K562 (cell line): Measurements from ENCODE around the gene HNF4A. TPM values are rescaled to one million over a fixed set of nuclear protein-coding genes. Genes with fewer than 3 reads are reported as not detected.

Source experiments
- ATAC-seq: fragments of 200-7000 bp; cut with Tn5 transposase; 3 replicates; pipeline ENCODE4 v1.9.1; 2020; ENCODE audit warnings: moderate library complexity
- BruUV-seq: library from RNA; stranded (reverse); fragments of 400-500 nt; replicated peaks from 2 replicates; lab custom pipeline; 2021; lab: Mats Ljungman, UMichigan
- CTCF ChIA-PET: fragments of 300-600 bp; formaldehyde crosslinking; extraction: SDS; loops from one replicate; lab custom pipeline; 2021; ENCODE audit warnings: low intra/inter-chr PET ratio; lab: Yijun Ruan, JAX
- POLR2A ChIA-PET: fragments of 300-600, 350-650 bp; sonication (Branson Sonifier 250); formaldehyde crosslinking; extraction: SDS; loops from one replicate; lab custom pipeline; 2021; ENCODE audit warnings: antibody characterized with exemption, inconsistent platforms; lab: Yijun Ruan, JAX
- DNase-seq, 4 experiments: peaks; one replicate each; pipeline versions ENCODE4 v3.0.0 to v3.0.0-alpha.2; 2011 to 2018; ENCODE audit warnings: low spot score in 3 of 4, mixed read lengths in 3 of 4; ENCODE audit errors: extremely low read depth in 1 of 4
- FAIRE-seq: peaks from 2 replicates; lab custom pipeline; 2011; peaks lifted over from hg19 to GRCh38; lab: Jason Lieb, UNC
- H2AFZ ChIP-seq: 2 replicates; pipeline ENCODE4 v1.6.0; 2011; ENCODE audit warnings: low read depth, low read length, control low read depth, inconsistent platforms
- H3K27ac ChIP-seq: fragments of 200-600 bp; 3 replicates; pipeline ENCODE4 v1.8.0; 2011; ENCODE audit warnings: low read depth, mild to moderate bottlenecking, control low read depth, inconsistent platforms, low read length, moderate library complexity, mixed read lengths; ENCODE audit errors: extremely low read depth
- H3K27me3 ChIP-seq, 2 experiments: fragments of 300-600 bp in 1 of 2; 2 replicates in 1 of 2; 3 replicates in 1 of 2; pipeline versions ENCODE4 v1.6.0 to v1.8.0; 2011; ENCODE audit warnings: inconsistent platforms in 2 of 2, low read length in 2 of 2, mild to moderate bottlenecking in 1 of 2, mixed read lengths in 1 of 2, moderate library complexity in 1 of 2; ENCODE audit not compliant: control insufficient read depth in 2 of 2, insufficient read depth in 2 of 2
- H3K36me3 ChIP-seq: fragments of 300-600 bp; 3 replicates; pipeline ENCODE4 v1.8.0; 2011; ENCODE audit warnings: mild to moderate bottlenecking, low read length, inconsistent platforms; ENCODE audit not compliant: control insufficient read depth, insufficient read depth
- H3K4me1 ChIP-seq, 2 experiments: fragments of 200-600 bp in 1 of 2; replicated peaks in 1 of 2; 2 replicates in 1 of 2; 3 replicates in 1 of 2; pipeline versions ENCODE4 v1.5.1 to v1.8.0; 2011; ENCODE audit warnings: inconsistent platforms in 2 of 2, low read length in 2 of 2, mild to moderate bottlenecking in 1 of 2, mixed read lengths in 1 of 2, moderate library complexity in 1 of 2; ENCODE audit not compliant: control insufficient read depth in 2 of 2, insufficient read depth in 2 of 2
- H3K4me2 ChIP-seq: 2 replicates; pipeline ENCODE4 v1.6.1; 2011; ENCODE audit warnings: low read length, control low read depth, inconsistent platforms, mixed read lengths; ENCODE audit not compliant: insufficient read depth
- H3K4me3 ChIP-seq: fragments of 200-600 bp; sonication (generic), shearing (Covaris generic); 2 replicates; pipeline ENCODE4 v1.5.1; 2016; ENCODE audit warnings: control low read depth, inconsistent platforms
- H3K79me2 ChIP-seq: fragments of 200-600 bp; 3 replicates; pipeline ENCODE4 v1.8.0; 2011; ENCODE audit warnings: low read length, inconsistent platforms; ENCODE audit not compliant: control insufficient read depth, insufficient read depth
- H3K9ac ChIP-seq, 2 experiments: 2 replicates each; pipeline versions ENCODE4 v1.6.0 to v1.6.1; 2011; ENCODE audit warnings: low read depth in 2 of 2, low read length in 2 of 2, control low read depth in 1 of 2, inconsistent platforms in 1 of 2, mild to moderate bottlenecking in 1 of 2, mixed read lengths in 1 of 2; ENCODE audit not compliant: insufficient read depth in 1 of 2
- H3K9me1 ChIP-seq: one replicate; pipeline ENCODE4 v1.6.0; 2011; ENCODE audit warnings: inconsistent platforms, mild to moderate bottlenecking, low read length, moderate library complexity; ENCODE audit not compliant: control insufficient read depth, insufficient read depth
- H3K9me3 ChIP-seq: replicated peaks from 2 replicates; pipeline ENCODE4 v1.5.1; 2011; ENCODE audit warnings: low read depth, low read length, inconsistent platforms; ENCODE audit not compliant: control insufficient read depth, insufficient read depth
- H4K20me1 ChIP-seq: replicated peaks from 2 replicates; pipeline ENCODE4 v1.6.1; 2011; ENCODE audit warnings: low read length, inconsistent platforms, mixed read lengths; ENCODE audit not compliant: control insufficient read depth, insufficient read depth
- BACH1 ChIP-seq: fragments of 200-800 bp; sonication (Bioruptor generic); IDR thresholded peaks from 2 replicates; pipeline ENCODE4 v1.6.1; 2016; ENCODE audit warnings: missing genetic modification characterization, missing compliant biosample characterization
- BCOR ChIP-seq: fragments of 450-650 bp; IDR thresholded peaks from 2 replicates; pipeline ENCODE4 v1.6.1; 2016
- HMGN3 ChIP-seq: IDR thresholded peaks from 2 replicates; pipeline ENCODE4 v1.6.1; 2011; ENCODE audit warnings: borderline replicate concordance, low read depth, mild to moderate bottlenecking, mixed read lengths, low read length; ENCODE audit not compliant: insufficient read length; ENCODE audit errors: extremely low read depth
- HSF4 ChIP-seq: fragments of 250-450 bp; sonication (Bioruptor Pico); IDR thresholded peaks from 2 replicates; pipeline ENCODE4 v2.1.2; 2022; ENCODE audit warnings: mild to moderate bottlenecking, moderate library complexity, borderline replicate concordance
- POLR2A ChIP-seq: fragments of 450-650 bp; conservative IDR thresholded peaks from 2 replicates; pipeline ENCODE4 v1.6.1; 2016
- WGBS: fragments of 100-300 bp; shearing (Covaris generic); methylation state at CpG from one replicate; pipeline ENCODE4 v1.1.6; 2016; ENCODE audit warnings: low coverage, mixed read lengths; ENCODE audit not compliant: insufficient coverage; ENCODE audit errors: missing lambda C conversion rate; 5-methylcytosine and 5-hydroxymethylcytosine counted together
- in situ Hi-C: fragments of 300-500 bp; cut with MboI; formaldehyde crosslinking; loops from 4 replicates; pipeline ENCODE4 v1.15.0; 2018; ENCODE audit warnings: inconsistent platforms, mixed read lengths
- intact Hi-C: fragments of 100-400 bp; cut with micrococcal nuclease; formaldehyde crosslinking; loops from 2 replicates; pipeline ENCODE4 v1.14.2; 2022
- polyA plus RNA-seq, 8 experiments: library from polyadenylated mRNA; depleted of rRNA in 4 of 8; stranded (reverse) in 5 of 8; unstranded in 3 of 8; fragments of >200 nt; fragmentation: Nextera tagmentation in 2 of 8; fragmentation: Illumina TruSeq in 1 of 8; extraction: Ambion mirVana in 2 of 8; extraction: Trizol in 1 of 8; gene quantifications; 2 replicates each; pipeline versions ENCODE4 v1.2.1 to v1.2.3, GENCODE V29; 2011 to 2014; ENCODE audit warnings: inconsistent platforms in 1 of 8, missing spikeins in 1 of 8
- total RNA-seq, 7 experiments: library from RNA; depleted of rRNA in 6 of 7; stranded (reverse); fragments of >200 nt in 6 of 7; fragmentation: Illumina TruSeq in 2 of 7; extraction: Trizol in 2 of 7; gene quantifications; 2 replicates each; pipeline versions ENCODE4 v1.2.1 to v1.2.3, GENCODE V29; 2011 to 2021; ENCODE audit warnings: low replicate concordance in 1 of 7
- TF ChIP-seq, protein P1 (sequence below): fragments of 450-650 bp; IDR thresholded peaks from 2 replicates; pipeline ENCODE4 v1.6.1; 2016; ENCODE audit warnings: mild to moderate bottlenecking
- TF ChIP-seq, protein P2 (sequence below): fragments of 450-650 bp; formaldehyde crosslinking; IDR thresholded peaks from 2 replicates; pipeline ENCODE4 v1.4.0; 2022; ENCODE audit warnings: missing genetic modification characterization
- TF ChIP-seq, protein P3 (sequence below): fragments of 250-450 bp; sonication (Bioruptor Pico); IDR thresholded peaks from 2 replicates; pipeline ENCODE4 v1.8.0; 2022; ENCODE audit warnings: inconsistent platforms
- TF ChIP-seq, protein P4 (sequence below): fragments of 250-450 bp; sonication (Bioruptor Pico); IDR thresholded peaks from 2 replicates; pipeline ENCODE4 v1.8.0; 2021; ENCODE audit warnings: moderate library complexity, mild to moderate bottlenecking, inconsistent platforms
- TF ChIP-seq, protein P5 (sequence below): fragments of 450-650 bp; IDR thresholded peaks from 2 replicates; pipeline ENCODE4 v1.6.1; 2017; ENCODE audit warnings: antibody characterized with exemption

HNF4A gene
- total and polyA plus RNA-seq, 9 of the 15 experiments (the other 6 are each of a cell fraction or from before 2014, with no cell fraction given): 0.03 to 0.27 (median 0.08) TPM; not detected in 5

DNA sequence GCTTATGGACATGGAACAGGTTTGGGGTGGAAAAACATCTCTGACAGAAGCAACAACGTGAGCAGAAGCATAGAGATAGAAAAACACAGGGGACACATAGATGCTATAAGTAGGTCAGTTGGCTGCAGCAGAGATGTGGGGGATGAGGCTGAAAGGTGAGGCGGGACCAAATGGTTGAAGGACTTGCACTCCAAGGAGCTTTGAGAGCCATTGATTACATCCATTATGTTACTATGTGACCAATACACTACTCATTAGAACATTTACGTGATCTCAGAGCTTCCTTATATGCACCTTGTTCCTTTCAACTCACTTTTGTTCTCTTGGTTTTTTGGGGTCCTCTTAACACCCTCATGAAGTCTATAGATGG is 72.3 kb downstream of the HNF4A start (continued):
- TF ChIP-seq, protein P1, sequence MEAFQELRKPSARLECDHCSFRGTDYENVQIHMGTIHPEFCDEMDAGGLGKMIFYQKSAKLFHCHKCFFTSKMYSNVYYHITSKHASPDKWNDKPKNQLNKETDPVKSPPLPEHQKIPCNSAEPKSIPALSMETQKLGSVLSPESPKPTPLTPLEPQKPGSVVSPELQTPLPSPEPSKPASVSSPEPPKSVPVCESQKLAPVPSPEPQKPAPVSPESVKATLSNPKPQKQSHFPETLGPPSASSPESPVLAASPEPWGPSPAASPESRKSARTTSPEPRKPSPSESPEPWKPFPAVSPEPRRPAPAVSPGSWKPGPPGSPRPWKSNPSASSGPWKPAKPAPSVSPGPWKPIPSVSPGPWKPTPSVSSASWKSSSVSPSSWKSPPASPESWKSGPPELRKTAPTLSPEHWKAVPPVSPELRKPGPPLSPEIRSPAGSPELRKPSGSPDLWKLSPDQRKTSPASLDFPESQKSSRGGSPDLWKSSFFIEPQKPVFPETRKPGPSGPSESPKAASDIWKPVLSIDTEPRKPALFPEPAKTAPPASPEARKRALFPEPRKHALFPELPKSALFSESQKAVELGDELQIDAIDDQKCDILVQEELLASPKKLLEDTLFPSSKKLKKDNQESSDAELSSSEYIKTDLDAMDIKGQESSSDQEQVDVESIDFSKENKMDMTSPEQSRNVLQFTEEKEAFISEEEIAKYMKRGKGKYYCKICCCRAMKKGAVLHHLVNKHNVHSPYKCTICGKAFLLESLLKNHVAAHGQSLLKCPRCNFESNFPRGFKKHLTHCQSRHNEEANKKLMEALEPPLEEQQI: no peak
- TF ChIP-seq, protein P2, sequence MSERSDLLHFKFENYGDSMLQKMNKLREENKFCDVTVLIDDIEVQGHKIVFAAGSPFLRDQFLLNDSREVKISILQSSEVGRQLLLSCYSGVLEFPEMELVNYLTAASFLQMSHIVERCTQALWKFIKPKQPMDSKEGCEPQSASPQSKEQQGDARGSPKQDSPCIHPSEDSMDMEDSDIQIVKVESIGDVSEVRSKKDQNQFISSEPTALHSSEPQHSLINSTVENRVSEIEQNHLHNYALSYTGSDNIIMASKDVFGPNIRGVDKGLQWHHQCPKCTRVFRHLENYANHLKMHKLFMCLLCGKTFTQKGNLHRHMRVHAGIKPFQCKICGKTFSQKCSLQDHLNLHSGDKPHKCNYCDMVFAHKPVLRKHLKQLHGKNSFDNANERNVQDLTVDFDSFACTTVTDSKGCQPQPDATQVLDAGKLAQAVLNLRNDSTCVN (CRISPR knock-in tag): no peak
- TF ChIP-seq HSF4 (CRISPR knock-in tag): no peak

GRCh38 chr20:44428174-44429016 is 72.9 kb downstream of the HNF4A start:
- peaks cover 3% of the 10 kb centered on the region; the same call in 1 of the 2 replicates for H4K20me1 ChIP-seq
- ATAC-seq (no peak), FAIRE-seq (no peak), DNase-seq (no peak)
- ChIA-PET POLR2A (no interaction called here), CTCF (no interaction called here)
- no peaks in the 10 kb centered on the region for H3K4me1 ChIP-seq
- BruUV-seq: no TSS peak
- in situ Hi-C loops: no loop called here
- 0% methylated on average over 8 of the region's 8 CpGs for WGBS
- H3K36me3 ChIP-seq: no peaks in the 10 kb centered on the region
- H3K27ac ChIP-seq: no peak overlapping the region
- H3K27me3 ChIP-seq: peaks cover 31 to 57% of the 10 kb centered on the region in 2 experiments; a peak in 4 of 5 replicates
- intact Hi-C loops: no loop called here
- no peaks in the 10 kb centered on the region for H3K9me1 ChIP-seq
- H2AFZ ChIP-seq: no peak overlapping the region
- H3K79me2 ChIP-seq: no peaks in the 10 kb centered on the region
- H3K9ac ChIP-seq: no peak overlapping the region
- no peak overlapping the region for H3K4me3 ChIP-seq
- no peaks in the 10 kb centered on the region for H3K9me3 ChIP-seq
- no peak overlapping the region for H3K4me2 ChIP-seq
- TF ChIP-seq, protein P3, sequence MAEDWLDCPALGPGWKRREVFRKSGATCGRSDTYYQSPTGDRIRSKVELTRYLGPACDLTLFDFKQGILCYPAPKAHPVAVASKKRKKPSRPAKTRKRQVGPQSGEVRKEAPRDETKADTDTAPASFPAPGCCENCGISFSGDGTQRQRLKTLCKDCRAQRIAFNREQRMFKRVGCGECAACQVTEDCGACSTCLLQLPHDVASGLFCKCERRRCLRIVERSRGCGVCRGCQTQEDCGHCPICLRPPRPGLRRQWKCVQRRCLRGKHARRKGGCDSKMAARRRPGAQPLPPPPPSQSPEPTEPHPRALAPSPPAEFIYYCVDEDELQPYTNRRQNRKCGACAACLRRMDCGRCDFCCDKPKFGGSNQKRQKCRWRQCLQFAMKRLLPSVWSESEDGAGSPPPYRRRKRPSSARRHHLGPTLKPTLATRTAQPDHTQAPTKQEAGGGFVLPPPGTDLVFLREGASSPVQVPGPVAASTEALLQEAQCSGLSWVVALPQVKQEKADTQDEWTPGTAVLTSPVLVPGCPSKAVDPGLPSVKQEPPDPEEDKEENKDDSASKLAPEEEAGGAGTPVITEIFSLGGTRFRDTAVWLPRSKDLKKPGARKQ (CRISPR knock-in tag): no peak
- TF ChIP-seq BACH1 (tag) (no peak), HMGN3 (no peak), BCOR (no peak), POLR2A (no peak)
- TF ChIP-seq, protein P4, sequence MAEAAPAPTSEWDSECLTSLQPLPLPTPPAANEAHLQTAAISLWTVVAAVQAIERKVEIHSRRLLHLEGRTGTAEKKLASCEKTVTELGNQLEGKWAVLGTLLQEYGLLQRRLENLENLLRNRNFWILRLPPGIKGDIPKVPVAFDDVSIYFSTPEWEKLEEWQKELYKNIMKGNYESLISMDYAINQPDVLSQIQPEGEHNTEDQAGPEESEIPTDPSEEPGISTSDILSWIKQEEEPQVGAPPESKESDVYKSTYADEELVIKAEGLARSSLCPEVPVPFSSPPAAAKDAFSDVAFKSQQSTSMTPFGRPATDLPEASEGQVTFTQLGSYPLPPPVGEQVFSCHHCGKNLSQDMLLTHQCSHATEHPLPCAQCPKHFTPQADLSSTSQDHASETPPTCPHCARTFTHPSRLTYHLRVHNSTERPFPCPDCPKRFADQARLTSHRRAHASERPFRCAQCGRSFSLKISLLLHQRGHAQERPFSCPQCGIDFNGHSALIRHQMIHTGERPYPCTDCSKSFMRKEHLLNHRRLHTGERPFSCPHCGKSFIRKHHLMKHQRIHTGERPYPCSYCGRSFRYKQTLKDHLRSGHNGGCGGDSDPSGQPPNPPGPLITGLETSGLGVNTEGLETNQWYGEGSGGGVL (CRISPR knock-in tag): no peak
- TF ChIP-seq, protein P5, sequence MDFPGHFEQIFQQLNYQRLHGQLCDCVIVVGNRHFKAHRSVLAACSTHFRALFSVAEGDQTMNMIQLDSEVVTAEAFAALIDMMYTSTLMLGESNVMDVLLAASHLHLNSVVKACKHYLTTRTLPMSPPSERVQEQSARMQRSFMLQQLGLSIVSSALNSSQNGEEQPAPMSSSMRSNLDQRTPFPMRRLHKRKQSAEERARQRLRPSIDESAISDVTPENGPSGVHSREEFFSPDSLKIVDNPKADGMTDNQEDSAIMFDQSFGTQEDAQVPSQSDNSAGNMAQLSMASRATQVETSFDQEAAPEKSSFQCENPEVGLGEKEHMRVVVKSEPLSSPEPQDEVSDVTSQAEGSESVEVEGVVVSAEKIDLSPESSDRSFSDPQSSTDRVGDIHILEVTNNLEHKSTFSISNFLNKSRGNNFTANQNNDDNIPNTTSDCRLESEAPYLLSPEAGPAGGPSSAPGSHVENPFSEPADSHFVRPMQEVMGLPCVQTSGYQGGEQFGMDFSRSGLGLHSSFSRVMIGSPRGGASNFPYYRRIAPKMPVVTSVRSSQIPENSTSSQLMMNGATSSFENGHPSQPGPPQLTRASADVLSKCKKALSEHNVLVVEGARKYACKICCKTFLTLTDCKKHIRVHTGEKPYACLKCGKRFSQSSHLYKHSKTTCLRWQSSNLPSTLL: no peak
